ENCODE data around the gene NOTCH3.

- TF ChIP-seq CTCF (IDR thresholded peaks at IDR 0.05; ENCODE audit: low read depth, low read length, poor library complexity, severe bottlenecking) (no peak), EZH2phosphoT487 (IDR thresholded peaks at IDR 0.05; ENCODE audit: borderline replicate concordance, low read length) (no peak)
These were observed 44.0 kb upstream of the NOTCH3 start for GRCh38 chr19:15244808-15245207.
